Muscle layer of duodenum (tissue), 2 donors: ENCODE data around the gene XKR8.

Experiments
- H3K27ac ChIP-seq: one replicate; pipeline ENCODE4 v1.7.0; 2013; ENCODE audit warnings: mild to moderate bottlenecking, low read length
- H3K27me3 ChIP-seq: one replicate; pipeline ENCODE4 v1.7.0; 2013; ENCODE audit warnings: low read depth, mild to moderate bottlenecking, control low read depth, low read length
- H3K36me3 ChIP-seq, 2 donors: one replicate each; pipeline ENCODE4 v1.7.0; 2013; ENCODE audit warnings: low read length in 2 of 2, control low read depth in 1 of 2, mild to moderate bottlenecking in 1 of 2; ENCODE audit not compliant: insufficient read depth in 2 of 2, control insufficient read depth in 1 of 2
- H3K4me1 ChIP-seq, 2 donors: one replicate each; pipeline ENCODE4 v1.7.0; 2013; ENCODE audit warnings: low read length in 2 of 2, mild to moderate bottlenecking in 2 of 2, control low read depth in 1 of 2, moderate library complexity in 1 of 2; ENCODE audit not compliant: insufficient read depth in 2 of 2, control insufficient read depth in 1 of 2
- H3K4me3 ChIP-seq, 2 donors: one replicate each; pipeline ENCODE4 v1.7.0; 2013; ENCODE audit warnings: low read length in 2 of 2, low read depth in 1 of 2, mild to moderate bottlenecking in 1 of 2
- H3K9me3 ChIP-seq, 2 donors: one replicate each; pipeline ENCODE4 v1.7.0; 2013; ENCODE audit warnings: low read length in 2 of 2, control low read depth in 1 of 2, mild to moderate bottlenecking in 1 of 2; ENCODE audit not compliant: control insufficient read depth in 1 of 2
- donor health status: healthy.

The XKR8 gene

DNA sequence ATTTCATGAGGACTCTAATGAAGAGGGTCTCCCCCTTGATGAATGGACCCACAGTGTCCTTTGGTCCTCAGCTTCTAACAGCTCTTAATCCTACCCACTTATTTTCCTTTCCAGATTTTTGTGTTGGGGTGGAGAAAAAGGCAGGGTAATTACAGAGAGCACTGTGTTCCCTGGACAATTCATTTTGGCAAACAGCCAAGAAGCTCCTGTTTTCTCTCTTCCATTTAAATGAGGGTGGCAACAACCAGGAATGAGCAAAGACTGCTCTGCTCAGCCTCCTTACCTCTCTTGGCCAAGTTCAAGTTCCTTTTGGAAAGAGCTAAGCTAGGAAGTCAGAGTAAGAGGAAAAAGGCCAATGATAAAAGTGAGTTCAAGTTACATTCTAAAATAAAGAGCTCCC lies 11.9 kb downstream of the XKR8 start:
- no peak overlapping the region for H3K27ac ChIP-seq
- H3K9me3 ChIP-seq: no peaks in the 10 kb centered on the region
- H3K4me3 ChIP-seq: no peak overlapping the region
- peaks cover 16 to 35% of the 10 kb centered on the region in 2 donors for H3K36me3 ChIP-seq
- peaks cover 5 to 7% of the 10 kb centered on the region in 2 donors for H3K4me1 ChIP-seq
- no peaks in the 10 kb centered on the region for H3K27me3 ChIP-seq

GRCh38 chr1:27972141-27972540 lies 12.4 kb downstream of the XKR8 start:
- Histone ChIP-seq H3K4me3 (no peak overlapping the region), H3K36me3 (peaks cover 19 to 34% of the 10 kb centered on the region in 2 donors), H3K9me3 (no peaks in the 10 kb centered on the region), H3K27me3 (no peaks in the 10 kb centered on the region), H3K27ac (no peak overlapping the region), H3K4me1 (peaks cover 5 to 7% of the 10 kb centered on the region in 2 donors)

GRCh38 chr1:27973771-27974416 lies 14.1 kb downstream of the XKR8 start:
- no peaks in the 10 kb centered on the region for H3K27me3 ChIP-seq
- no peak overlapping the region for H3K4me3 ChIP-seq
- peaks cover 5 to 7% of the 10 kb centered on the region in 2 donors for H3K4me1 ChIP-seq
- peaks cover 21 to 34% of the 10 kb centered on the region in 2 donors for H3K36me3 ChIP-seq
- no peaks in the 10 kb centered on the region for H3K9me3 ChIP-seq
- H3K27ac ChIP-seq: no peak overlapping the region

DNA sequence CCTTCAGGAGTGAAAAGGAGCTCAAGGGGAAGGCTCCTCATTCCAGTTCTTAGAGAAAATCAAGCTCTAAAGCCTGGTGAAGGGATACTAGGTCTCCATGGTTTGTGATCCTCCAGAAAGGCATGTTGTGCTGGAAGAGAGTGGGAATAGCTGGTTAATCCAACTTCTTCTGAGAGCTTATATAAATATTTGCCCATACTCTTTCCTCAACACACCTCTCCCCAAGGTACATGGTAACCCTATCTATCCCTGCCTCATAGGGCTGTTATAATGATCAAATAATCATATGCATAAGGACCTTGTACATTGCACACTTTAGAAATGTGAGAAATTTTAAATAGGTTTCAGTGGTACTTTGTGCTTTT lies 14.6 kb downstream of the XKR8 start:
- no peak overlapping the region for H3K27ac ChIP-seq
- peaks cover 21 to 34% of the 10 kb centered on the region in 2 donors for H3K36me3 ChIP-seq
- no peaks in the 10 kb centered on the region for H3K27me3 ChIP-seq
- H3K4me1 ChIP-seq: peaks cover 5 to 7% of the 10 kb centered on the region in 2 donors
- no peaks in the 10 kb centered on the region for H3K9me3 ChIP-seq
- no peak overlapping the region for H3K4me3 ChIP-seq

DNA sequence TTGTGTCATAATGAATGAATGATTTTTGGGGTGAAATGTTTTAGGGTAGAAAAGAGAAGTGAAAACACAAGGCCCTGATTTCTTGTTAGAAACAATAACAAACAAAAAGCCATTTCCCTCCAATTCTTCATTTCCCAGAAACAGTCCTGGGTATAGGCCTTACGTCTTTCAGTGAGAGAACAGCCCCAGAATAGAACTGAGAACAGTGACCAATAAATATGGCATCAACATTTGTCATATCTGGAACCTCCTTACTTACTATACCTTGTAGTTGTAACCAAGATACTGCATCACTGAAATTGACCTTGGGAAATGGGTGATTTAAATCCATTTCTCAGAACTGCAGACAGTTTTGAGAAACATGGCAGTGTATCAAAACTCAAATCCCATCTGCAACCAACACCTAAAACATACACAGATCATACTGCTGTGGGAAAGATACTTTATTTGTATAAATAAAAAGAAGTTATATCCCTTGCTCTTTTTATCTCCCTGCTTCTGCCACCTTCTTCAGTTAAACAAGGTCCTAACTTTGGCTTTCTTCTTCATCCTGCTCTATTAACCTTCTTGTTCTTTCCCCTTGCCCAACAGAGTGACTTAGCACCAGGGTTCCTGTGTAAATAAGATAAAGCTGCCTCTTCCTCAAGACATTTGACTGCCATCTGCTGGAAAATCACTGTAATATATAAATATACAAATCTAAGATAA lies 19.5 kb downstream of the XKR8 start:
- H3K36me3 ChIP-seq: peaks cover 10 to 19% of the 10 kb centered on the region in 2 donors
- no peaks in the 10 kb centered on the region for H3K27me3 ChIP-seq
- no peak overlapping the region for H3K27ac ChIP-seq
- H3K9me3 ChIP-seq: no peaks in the 10 kb centered on the region
- no peak overlapping the region for H3K4me3 ChIP-seq
- peaks cover 0 to 4% of the 10 kb centered on the region in 2 donors for H3K4me1 ChIP-seq

DNA sequence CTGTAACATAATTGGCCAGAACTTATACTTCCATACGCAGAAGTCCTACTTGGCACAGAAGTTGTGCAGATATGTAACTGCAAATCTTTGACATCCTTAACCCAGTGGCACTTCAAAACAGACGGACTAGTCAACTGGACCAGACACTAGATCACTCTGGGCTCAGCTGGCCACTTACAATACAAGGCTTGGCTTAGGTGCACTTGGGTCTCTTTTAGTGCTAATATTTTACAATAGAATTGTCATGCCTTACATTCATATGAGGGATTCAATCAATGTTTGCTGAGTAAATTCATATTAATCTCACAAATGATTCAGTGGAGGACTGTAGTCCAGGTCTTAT lies 20.1 kb downstream of the XKR8 start:
- Histone ChIP-seq H3K4me3 (no peak overlapping the region), H3K27ac (no peak overlapping the region), H3K9me3 (no peaks in the 10 kb centered on the region), H3K36me3 (peaks cover 9 to 17% of the 10 kb centered on the region in 2 donors), H3K4me1 (peaks cover 0 to 4% of the 10 kb centered on the region in 2 donors), H3K27me3 (no peaks in the 10 kb centered on the region)

- Histone ChIP-seq H3K27ac (no peak overlapping the region), H3K9me3 (no peaks in the 10 kb centered on the region), H3K27me3 (no peaks in the 10 kb centered on the region), H3K4me3 (no peak overlapping the region), H3K4me1 (peaks cover 0 to 4% of the 10 kb centered on the region in 2 donors), H3K36me3 (peaks cover 9 to 17% of the 10 kb centered on the region in 2 donors)
These were observed 20.6 kb downstream of the XKR8 start for GRCh38 chr1:27980216-27980845.

DNA sequence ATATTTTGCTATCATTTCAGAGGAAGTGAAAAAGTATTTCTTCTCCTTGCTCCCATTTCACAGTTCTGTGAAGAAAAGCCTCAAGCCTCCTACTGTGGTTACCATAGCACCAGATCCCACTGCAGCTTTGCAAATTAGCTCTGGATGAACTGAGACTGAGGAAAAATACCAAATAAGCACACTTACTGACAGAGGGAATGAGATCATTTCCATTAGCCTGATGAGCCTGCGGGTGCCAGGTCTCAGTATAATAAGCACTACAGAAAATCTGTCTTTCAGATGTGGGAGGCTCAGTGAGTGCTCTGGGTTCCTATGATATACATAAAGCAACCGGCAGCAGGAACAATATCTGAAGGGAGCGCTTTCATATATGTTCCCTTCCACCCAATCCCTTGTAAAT lies 21.4 kb downstream of the XKR8 start:
- H3K9me3 ChIP-seq: no peaks in the 10 kb centered on the region
- no peaks in the 10 kb centered on the region for H3K27me3 ChIP-seq
- H3K27ac ChIP-seq: no peak overlapping the region
- peaks cover 0 to 4% of the 10 kb centered on the region in 2 donors for H3K4me1 ChIP-seq
- H3K36me3 ChIP-seq: peaks cover 9 to 17% of the 10 kb centered on the region in 2 donors
- no peak overlapping the region for H3K4me3 ChIP-seq

- Histone ChIP-seq H3K27me3 (no peaks in the 10 kb centered on the region), H3K9me3 (no peaks in the 10 kb centered on the region), H3K4me1 (no peaks in the 10 kb centered on the region), H3K36me3 (peaks cover 39 to 72% of the 10 kb centered on the region in 2 donors), H3K27ac (no peak overlapping the region), H3K4me3 (no peak overlapping the region)
These were observed 31.3 kb downstream of the XKR8 start for GRCh38 chr1:27990920-27991537.

DNA sequence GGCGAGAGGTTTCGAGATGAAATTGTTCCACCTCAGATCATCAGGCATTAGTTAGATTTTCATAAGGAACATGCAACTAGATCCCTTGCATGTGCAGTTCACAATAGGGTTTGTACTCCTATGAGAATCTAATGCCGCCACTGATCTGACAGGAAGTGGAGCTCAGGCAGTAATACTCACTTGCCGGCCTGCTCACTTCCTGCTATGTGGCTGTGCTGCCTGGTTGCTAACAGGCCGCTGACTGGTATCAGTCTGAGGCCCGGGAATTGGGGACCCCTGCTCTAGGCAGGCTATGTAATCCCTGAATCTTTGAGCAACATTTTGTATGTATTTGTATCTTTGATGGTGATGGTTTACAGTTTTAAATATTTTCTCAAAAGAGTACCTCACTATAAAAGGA lies 32.5 kb downstream of the XKR8 start:
- H3K4me1 ChIP-seq: no peaks in the 10 kb centered on the region
- peaks cover 41 to 81% of the 10 kb centered on the region in 2 donors for H3K36me3 ChIP-seq
- H3K27me3 ChIP-seq: no peaks in the 10 kb centered on the region
- no peak overlapping the region for H3K27ac ChIP-seq
- H3K9me3 ChIP-seq: no peaks in the 10 kb centered on the region
- no peak overlapping the region for H3K4me3 ChIP-seq

GRCh38 chr1:27993241-27993640 lies 33.5 kb downstream of the XKR8 start:
- Histone ChIP-seq H3K27me3 (no peaks in the 10 kb centered on the region), H3K27ac (no peak overlapping the region), H3K9me3 (no peaks in the 10 kb centered on the region), H3K4me1 (no peaks in the 10 kb centered on the region), H3K4me3 (no peak overlapping the region), H3K36me3 (peaks cover 44 to 84% of the 10 kb centered on the region in 2 donors)
